ENCODE measurements around the gene CABLES2. TPM values are rescaled to one million over a fixed set of nuclear protein-coding genes. Genes with fewer than 3 reads are reported as not detected.

The CABLES2 gene
- total and polyA plus RNA-seq, 4 donors, result 0.92 to 3.2 (median 2.0) TPM

DNA sequence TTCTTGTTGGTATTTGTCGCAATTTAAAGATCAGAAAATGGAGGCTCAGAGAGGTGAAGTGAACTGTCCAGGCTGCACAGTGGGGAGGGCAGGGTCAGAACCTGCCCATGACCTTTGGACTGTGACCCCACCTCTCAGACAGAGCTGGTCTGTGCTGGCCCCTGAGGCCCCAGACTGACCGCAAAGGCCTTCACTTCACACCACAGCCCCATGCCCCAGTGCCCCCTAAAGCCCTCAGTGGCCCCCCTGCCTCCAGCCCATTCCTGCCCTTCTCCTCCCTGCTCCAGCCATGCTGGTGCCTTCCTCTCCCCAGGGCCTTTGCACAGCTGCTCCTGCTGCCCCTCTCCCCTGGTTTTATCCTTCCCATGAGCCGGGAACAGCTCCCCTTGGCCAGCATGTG, 29.6 kb upstream of the CABLES2 start (continued):
- TF ChIP-seq ZBTB33 (IDR thresholded peaks at IDR 0.05), result no peak
- TF ChIP-seq EGR1 (IDR thresholded peaks at IDR 0.05; ENCODE audit: low read depth in 2 of 2), result no peak
- TF ChIP-seq HNF4G (IDR thresholded peaks at IDR 0.05), result no peak
- TF ChIP-seq YY1 (IDR thresholded peaks at IDR 0.05), result no peak

GRCh38 chr20:62433658-62434497, 26.8 kb upstream of the CABLES2 start:
- no peak overlapping the region for H3K4me3 ChIP-seq (ENCODE audit: low read depth in 1 of 3, low read length in 3 of 3)
- H3K36me3 ChIP-seq (ENCODE audit: control insufficient read depth in 4 of 4, insufficient read depth in 3 of 4, low read depth in 1 of 4, low read length in 3 of 4), result no peaks in the 10 kb centered on the region
- WGBS, result 49% methylated on average over 32 of the region's 32 CpGs
- no peak overlapping the region for H3K9ac ChIP-seq (ENCODE audit: low read depth in 1 of 2, low read length in 2 of 2)
- no peaks in the 10 kb centered on the region for H3K9me3 ChIP-seq (ENCODE audit: control insufficient read depth in 4 of 4, low read length in 3 of 4)
- H3K27ac ChIP-seq (ENCODE audit: low read depth in 1 of 2, low read length in 2 of 2), result no peak overlapping the region
- TF ChIP-seq RXRA (IDR thresholded peaks at IDR 0.05), result peak in 1 of 2 donors; percentile 28
- no peak for TF ChIP-seq HNF4A (conservative IDR thresholded peaks at IDR 0.05)
- no peak for DNase-seq (ENCODE audit: low spot score)
- H3K27me3 ChIP-seq (ENCODE audit: control insufficient read depth in 4 of 4, insufficient read depth in 4 of 4, low read length in 3 of 4), result peaks cover 0 to 3% (median 0%) of the 10 kb centered on the region in 4 donors
- H3K4me1 ChIP-seq (ENCODE audit: control insufficient read depth in 4 of 4, insufficient read depth in 4 of 4, low read length in 3 of 4), result no peaks in the 10 kb centered on the region

DNA sequence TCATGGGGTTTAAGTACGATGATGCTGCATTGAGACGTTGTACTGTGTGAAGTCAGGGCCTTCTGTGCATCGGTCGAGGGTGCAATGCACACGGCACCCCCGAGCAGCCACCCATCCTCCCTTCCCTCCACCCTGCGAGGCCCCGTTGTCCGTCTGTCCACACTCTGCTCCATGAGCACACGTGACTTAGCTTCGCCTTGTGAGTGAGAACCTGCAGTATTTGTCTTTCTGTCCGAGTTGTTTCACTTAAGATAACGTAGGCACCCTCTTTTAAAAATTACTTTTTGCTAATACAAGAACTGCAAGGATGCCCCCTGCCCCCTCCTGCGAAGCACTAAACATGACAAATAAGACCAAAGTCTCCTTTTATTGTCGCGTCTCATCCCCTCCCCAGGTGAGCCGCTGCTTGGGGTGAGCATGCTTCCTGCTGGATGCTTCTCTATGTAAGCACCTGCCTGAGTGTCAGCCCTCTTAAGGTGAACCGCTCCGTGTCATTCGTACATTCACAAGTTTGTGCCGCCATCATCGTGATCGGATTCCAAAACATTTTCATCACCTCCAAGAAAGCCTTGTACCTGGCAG, 23.9 kb upstream of the CABLES2 start:
- DNase-seq (ENCODE audit: low spot score), result no peak
- WGBS, result 35% methylated on average over 23 of the region's 23 CpGs

More for the DNA sequence above, 23.9 kb upstream of the CABLES2 start:
- H3K27me3 ChIP-seq (ENCODE audit: control insufficient read depth in 4 of 4, insufficient read depth in 4 of 4, low read length in 3 of 4), result no peaks in the 10 kb centered on the region
- no peaks in the 10 kb centered on the region for H3K36me3 ChIP-seq (ENCODE audit: control insufficient read depth in 4 of 4, insufficient read depth in 3 of 4, low read depth in 1 of 4, low read length in 3 of 4)
- TF ChIP-seq SP1 (IDR thresholded peaks at IDR 0.05), result no peak
- no peak for TF ChIP-seq GABPA (IDR thresholded peaks at IDR 0.05 in 1 of 2, conservative IDR thresholded peaks at IDR 0.05 in 1 of 2)
- no peak for TF ChIP-seq EGR1 (IDR thresholded peaks at IDR 0.05; ENCODE audit: low read depth in 2 of 2)
- TF ChIP-seq, protein P1, sequence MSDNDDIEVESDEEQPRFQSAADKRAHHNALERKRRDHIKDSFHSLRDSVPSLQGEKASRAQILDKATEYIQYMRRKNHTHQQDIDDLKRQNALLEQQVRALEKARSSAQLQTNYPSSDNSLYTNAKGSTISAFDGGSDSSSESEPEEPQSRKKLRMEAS (IDR thresholded peaks at IDR 0.05), result no peak
- TF ChIP-seq HNF4A (conservative IDR thresholded peaks at IDR 0.05), result no peak
- no peak for TF ChIP-seq FOXA2 (IDR thresholded peaks at IDR 0.05)
- TF ChIP-seq RAD21 (IDR thresholded peaks at IDR 0.05), result no peak
- no peak for TF ChIP-seq ZBTB33 (IDR thresholded peaks at IDR 0.05)
- no peak for TF ChIP-seq TAF1 (conservative IDR thresholded peaks at IDR 0.05)
- TF ChIP-seq FOXA1 (IDR thresholded peaks at IDR 0.05), result no peak
- H3K9me3 ChIP-seq (ENCODE audit: control insufficient read depth in 4 of 4, low read length in 3 of 4), result no peaks in the 10 kb centered on the region
- H3K4me1 ChIP-seq (ENCODE audit: control insufficient read depth in 4 of 4, insufficient read depth in 4 of 4, low read length in 3 of 4), result no peaks in the 10 kb centered on the region
- no peak overlapping the region for H3K27ac ChIP-seq (ENCODE audit: low read depth in 1 of 2, low read length in 2 of 2)
- no peak overlapping the region for H3K9ac ChIP-seq (ENCODE audit: low read depth in 1 of 2, low read length in 2 of 2)
- H3K4me3 ChIP-seq (ENCODE audit: low read depth in 1 of 3, low read length in 3 of 3), result no peak overlapping the region

Measured in liver (tissue), 9 donors.